Measurements from ENCODE around the gene RPL35A. TPM values are rescaled to one million over a fixed set of nuclear protein-coding genes. Genes with fewer than 3 reads are reported as not detected.
"Not testable (repeated sequence)": the region's sequence is repeated elsewhere in the genome, so short reads cannot be mapped to it uniquely, and the experiment has no call there.

RPL35A gene
- total RNA-seq, 2 donors from 2014 or later = 1,211 to 1,450 TPM

- Histone ChIP-seq H3K4me3 (ENCODE audit: low read length) (no peak overlapping the region), H3K27ac (ENCODE audit: low read depth, low read length) (no peak overlapping the region), H3K36me3 (ENCODE audit: control insufficient read depth, insufficient read depth, low read length) (no peaks in the 10 kb centered on the region), H3K4me1 (ENCODE audit: control insufficient read depth, insufficient read depth, low read length) (no peaks in the 10 kb centered on the region), H3K9me3 (ENCODE audit: control insufficient read depth, low read length) (no peaks in the 10 kb centered on the region), H3K27me3 (ENCODE audit: control insufficient read depth, insufficient read depth, low read length, poor library complexity, severe bottlenecking) (no peaks in the 10 kb centered on the region), H3K9ac (ENCODE audit: extremely low read depth, low read length, poor library complexity, severe bottlenecking) (no peak overlapping the region)
- H3K27ac Mint-ChIP-seq = no peak overlapping the region
- peaks cover 28% of the 10 kb centered on the region for H3K36me3 Mint-ChIP-seq (ENCODE audit: low read depth)
- no peaks in the 10 kb centered on the region for H3K27me3 Mint-ChIP-seq (ENCODE audit: insufficient read depth)
- H3K4me3 Mint-ChIP-seq = no peak overlapping the region
- DNase-seq = peak; percentile 83
- peak; percentile 77 for TF ChIP-seq CTCF (conservative IDR thresholded peaks at IDR 0.05)
- WGBS, 2 experiments (ENCODE audit: insufficient coverage in 1 of 2, insufficient read length in 1 of 2) = 80 to 82% methylated on average over 4 to 7 of the region's 7 CpGs
- H3K4me1 Mint-ChIP-seq = no peaks in the 10 kb centered on the region
- peaks cover 1% of the 10 kb centered on the region for H3K9me3 Mint-ChIP-seq
Measured at GRCh38 chr3:197926418-197926817, 23.6 kb upstream of the RPL35A start.

- WGBS, 2 experiments (ENCODE audit: insufficient coverage in 1 of 2, insufficient read length in 1 of 2) = 93% methylated on average over 2 of the region's 3 CpGs; no CpG with 5 or more reads in 1 of the 2 experiments
Measured at GRCh38 chr3:197927578-197927977, 22.4 kb upstream of the RPL35A start.

DNA sequence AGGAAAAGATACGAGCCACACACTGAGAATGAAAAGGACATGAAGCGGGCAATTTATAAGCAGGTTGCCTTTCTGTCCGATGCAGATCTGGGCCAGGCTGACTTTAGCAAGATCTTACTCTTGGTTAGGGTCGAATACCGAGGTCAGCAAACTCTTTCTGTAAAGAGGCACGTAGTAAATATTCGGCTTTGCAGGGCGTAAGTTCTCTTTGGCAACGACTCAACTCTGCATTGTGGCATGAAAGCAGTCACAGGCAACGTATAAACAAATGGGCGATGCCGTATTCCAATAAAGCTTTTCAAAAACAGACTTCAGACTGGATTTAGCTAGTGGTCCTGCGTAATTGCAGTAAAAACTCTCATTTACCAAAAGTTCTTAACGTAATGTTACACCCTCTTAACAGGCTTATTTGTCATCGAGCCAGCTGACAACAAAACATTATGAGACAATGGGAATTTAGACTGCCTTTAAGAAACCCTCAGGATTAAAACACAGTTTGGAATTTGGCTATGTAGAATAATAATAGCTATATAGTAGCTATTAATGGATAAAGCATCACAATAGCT is 13.1 kb upstream of the RPL35A start:
- peaks cover 2% of the 10 kb centered on the region for H3K36me3 ChIP-seq (ENCODE audit: control insufficient read depth, insufficient read depth, low read length)
- Mint-ChIP-seq H3K4me3 (no peak overlapping the region), H3K9me3 (no peaks in the 10 kb centered on the region), H3K36me3 (ENCODE audit: low read depth) (peaks cover 18% of the 10 kb centered on the region), H3K27me3 (ENCODE audit: insufficient read depth) (no peaks in the 10 kb centered on the region), H3K4me1 (no peaks in the 10 kb centered on the region), H3K27ac (no peak overlapping the region)
- no peaks in the 10 kb centered on the region for H3K9me3 ChIP-seq (ENCODE audit: control insufficient read depth, low read length)
- WGBS, 2 experiments (ENCODE audit: insufficient coverage in 1 of 2, insufficient read length in 1 of 2) = 93 to 94% methylated on average over 15 of the region's 15 CpGs
- no peak for TF ChIP-seq CTCF (conservative IDR thresholded peaks at IDR 0.05)
- no peaks in the 10 kb centered on the region for H3K27me3 ChIP-seq (ENCODE audit: control insufficient read depth, insufficient read depth, low read length, poor library complexity, severe bottlenecking)
- DNase-seq = no peak
- no peak overlapping the region for H3K27ac ChIP-seq (ENCODE audit: low read depth, low read length)
- no peak overlapping the region for H3K4me3 ChIP-seq (ENCODE audit: low read length)
- H3K9ac ChIP-seq (ENCODE audit: extremely low read depth, low read length, poor library complexity, severe bottlenecking) = no peak overlapping the region
- no peaks in the 10 kb centered on the region for H3K4me1 ChIP-seq (ENCODE audit: control insufficient read depth, insufficient read depth, low read length)

More at GRCh38 chr3:197927578-197927977, 22.4 kb upstream of the RPL35A start:
- DNase-seq; H3K27ac Mint-ChIP-seq; H3K9me3 ChIP-seq (ENCODE audit: control insufficient read depth, low read length); H3K4me3 ChIP-seq (ENCODE audit: low read length); H3K9me3 Mint-ChIP-seq; H3K27ac ChIP-seq (ENCODE audit: low read depth, low read length); H3K27me3 Mint-ChIP-seq (ENCODE audit: insufficient read depth); H3K9ac ChIP-seq (ENCODE audit: extremely low read depth, low read length, poor library complexity, severe bottlenecking); H3K4me3 Mint-ChIP-seq; H3K4me1 Mint-ChIP-seq; H3K4me1 ChIP-seq (ENCODE audit: control insufficient read depth, insufficient read depth, low read length); H3K36me3 ChIP-seq (ENCODE audit: control insufficient read depth, insufficient read depth, low read length); H3K27me3 ChIP-seq (ENCODE audit: control insufficient read depth, insufficient read depth, low read length, poor library complexity, severe bottlenecking): not testable (repeated sequence)
- H3K36me3 Mint-ChIP-seq (ENCODE audit: low read depth) = peaks cover 27% of the 10 kb centered on the region
